ENCODE results near the gene TNNT2. TPM values are rescaled to one million over a fixed set of nuclear protein-coding genes. Genes with fewer than 3 reads are reported as not detected.

The TNNT2 gene
- total RNA-seq, 1 experiment from 2014 or later: not detected

GRCh38 chr1:201408834-201409200 is 31.3 kb upstream of the TNNT2 start:
- in situ Hi-C loops (cut with HindIII; ENCODE audit: low pct_unique_long_range_greater_than_20kb, low sequenced_read_pairs): no loop called here
- Histone ChIP-seq H3K27me3 (ENCODE audit: control insufficient read depth, insufficient read depth, low read length) (peaks cover 3% of the 10 kb centered on the region; the same call in 1 of the 2 replicates), H3K4me3 (ENCODE audit: low read depth in 2 of 2, low read length in 2 of 2) (no peak overlapping the region), H3K9me3 (ENCODE audit: control insufficient read depth, insufficient read depth, low read depth, low read length) (no peaks in the 10 kb centered on the region), H3K4me1 (ENCODE audit: control insufficient read depth, insufficient read depth, low read length) (no peaks in the 10 kb centered on the region), H3K27ac (ENCODE audit: low read length) (no peak overlapping the region), H3K36me3 (ENCODE audit: control insufficient read depth, insufficient read depth, low read length) (no peaks in the 10 kb centered on the region)
- ChIA-PET CTCF (interaction anchor here (0.6 to 1.7 kb wide), 3 partner anchors 8 to 104 kb away, joined by 3 to 9 read pairs (median 3); no protein-coding TSS in a partner anchor), POLR2A (no interaction called here)
- TF ChIP-seq REST (IDR thresholded peaks at IDR 0.05; ENCODE audit: insufficient read depth in 1 of 2, low read depth in 2 of 2, low read length in 1 of 2): no peak
- no peak for TF ChIP-seq SIN3A (IDR thresholded peaks at IDR 0.05; ENCODE audit: borderline replicate concordance, insufficient read depth, low read depth, low read length)
- no peak for TF ChIP-seq TCF7L2 (IDR thresholded peaks at IDR 0.05; ENCODE audit: low read depth, low read length)
- TF ChIP-seq POLR2AphosphoS5 (IDR thresholded peaks at IDR 0.05; ENCODE audit: low read depth, low read length): no peak
- TF ChIP-seq CTCF (IDR thresholded peaks at IDR 0.05): no peak
- no peak for ATAC-seq
- intact Hi-C loops (cut with micrococcal nuclease; ENCODE audit: unreplicated experiment): no loop called here
- DNase-seq (ENCODE audit: low read depth, low spot score): no peak
- no TSS peak for BruUV-seq (replicated peaks)

GRCh38 chr1:201408176-201408833 is 30.8 kb upstream of the TNNT2 start:
- TF ChIP-seq SIN3A (IDR thresholded peaks at IDR 0.05; ENCODE audit: borderline replicate concordance, insufficient read depth, low read depth, low read length) (no peak), REST (IDR thresholded peaks at IDR 0.05; ENCODE audit: insufficient read depth in 1 of 2, low read depth in 2 of 2, low read length in 1 of 2) (no peak), POLR2AphosphoS5 (IDR thresholded peaks at IDR 0.05; ENCODE audit: low read depth, low read length) (no peak), CTCF (IDR thresholded peaks at IDR 0.05) (peak; percentile 99), TCF7L2 (IDR thresholded peaks at IDR 0.05; ENCODE audit: low read depth, low read length) (no peak)
- Histone ChIP-seq H3K9me3 (ENCODE audit: control insufficient read depth, insufficient read depth, low read depth, low read length) (no peaks in the 10 kb centered on the region), H3K4me1 (ENCODE audit: control insufficient read depth, insufficient read depth, low read length) (no peaks in the 10 kb centered on the region), H3K4me3 (ENCODE audit: low read depth in 2 of 2, low read length in 2 of 2) (no peak overlapping the region), H3K27ac (ENCODE audit: low read length) (no peak overlapping the region), H3K36me3 (ENCODE audit: control insufficient read depth, insufficient read depth, low read length) (no peaks in the 10 kb centered on the region), H3K27me3 (ENCODE audit: control insufficient read depth, insufficient read depth, low read length) (peaks cover 3% of the 10 kb centered on the region; the same call in 1 of the 2 replicates)
- ATAC-seq: peak; percentile 88
- BruUV-seq (replicated peaks): no TSS peak
- CTCF ChIA-PET: interaction anchor here (0.5 to 1.7 kb wide), 4 partner anchors 26 to 105 kb away, joined by 3 to 9 read pairs (median 3); no protein-coding TSS in a partner anchor
- intact Hi-C loops (cut with micrococcal nuclease; ENCODE audit: unreplicated experiment) (no loop called here), in situ Hi-C loops (cut with HindIII; ENCODE audit: low pct_unique_long_range_greater_than_20kb, low sequenced_read_pairs) (no loop called here)
- POLR2A ChIA-PET: no interaction called here
- DNase-seq (ENCODE audit: low read depth, low spot score): peak; percentile 67

Measured in Panc1 (cell line).